K562 (cell line): ENCODE measurements around the gene APOM. TPM values are rescaled to one million over a fixed set of nuclear protein-coding genes. Genes with fewer than 3 reads are reported as not detected.

ENCODE experiments used
- BRD9 ChIP-seq: fragments of 450-650 bp; IDR thresholded peaks from 2 replicates; pipeline ENCODE4 v1.6.1; 2018; ENCODE audit warnings: low read depth; ENCODE audit not compliant: partially characterized antibody
- CREBBP ChIP-seq: IDR thresholded peaks from one replicate; pipeline ENCODE4 v1.6.1; 2012; ENCODE audit warnings: low read depth, mild to moderate bottlenecking, control low read depth, inconsistent platforms, low read length
- CSDE1 ChIP-seq, 2 experiments: fragments of 450-650 bp; IDR thresholded peaks; 2 replicates each; pipeline ENCODE4 v1.6.1; 2016; ENCODE audit warnings: mild to moderate bottlenecking in 1 of 2
- EGR1 ChIP-seq: fragments of 450-650 bp; conservative IDR thresholded peaks from 2 replicates; pipeline ENCODE4 v1.6.1; 2017; ENCODE audit warnings: mild to moderate bottlenecking
- MYNN ChIP-seq, 2 experiments: sonication (generic); formaldehyde crosslinking in 1 of 2; IDR thresholded peaks; 2 replicates each; pipeline versions ENCODE4 v1.5.0 to v1.6.1; 2016 to 2020; ENCODE audit warnings: antibody characterized with exemption in 1 of 2, missing genetic modification reagents in 1 of 2
- NR2F6 ChIP-seq: fragments of 450-650 bp; formaldehyde crosslinking; IDR thresholded peaks from 2 replicates; pipeline ENCODE4 v1.4.0; 2020; ENCODE audit warnings: mild to moderate bottlenecking
- PHTF2 ChIP-seq: fragments of 250-450 bp; sonication (Bioruptor Pico); IDR thresholded peaks from 2 replicates; pipeline ENCODE4 v1.5.0; 2021; ENCODE audit warnings: mild to moderate bottlenecking
- POLR2AphosphoS5 ChIP-seq: IDR thresholded peaks from 2 replicates; pipeline ENCODE4 v1.6.1; 2011; ENCODE audit warnings: mild to moderate bottlenecking, low read depth, low read length, moderate library complexity; ENCODE audit not compliant: control insufficient read depth, insufficient read depth
- RBBP5 ChIP-seq: fragments of 200-600 bp; sonication (generic); IDR thresholded peaks from 2 replicates; pipeline ENCODE4 v1.6.1; 2012; ENCODE audit warnings: borderline replicate concordance, mild to moderate bottlenecking, low read length, control low read depth, inconsistent platforms; ENCODE audit not compliant: insufficient read depth, poor library complexity, severe bottlenecking
- TCF7L2 ChIP-seq: fragments of 150-350 bp; IDR thresholded peaks from 2 replicates; pipeline ENCODE4 v1.6.1; 2016; ENCODE audit warnings: low read depth, mild to moderate bottlenecking, low read length, moderate library complexity
- ZNF124 ChIP-seq: sonication (generic); formaldehyde crosslinking; IDR thresholded peaks from 2 replicates; pipeline ENCODE4 v1.8.1; 2022; ENCODE audit warnings: missing genetic modification reagents
- ZNF41 ChIP-seq: fragments of 250-450 bp; sonication (Bioruptor Pico); conservative IDR thresholded peaks from 2 replicates; pipeline ENCODE4 v1.4.0; 2020; ENCODE audit warnings: mild to moderate bottlenecking
- polyA plus RNA-seq, 8 experiments: library from polyadenylated mRNA; depleted of rRNA in 4 of 8; stranded (reverse) in 5 of 8; unstranded in 3 of 8; fragments of >200 nt; fragmentation: Nextera tagmentation in 2 of 8; fragmentation: Illumina TruSeq in 1 of 8; extraction: Ambion mirVana in 2 of 8; extraction: Trizol in 1 of 8; gene quantifications; 2 replicates each; pipeline versions ENCODE4 v1.2.1 to v1.2.3, GENCODE V29; 2011 to 2014; ENCODE audit warnings: inconsistent platforms in 1 of 8, missing spikeins in 1 of 8
- total RNA-seq, 7 experiments: library from RNA; depleted of rRNA in 6 of 7; stranded (reverse); fragments of >200 nt in 6 of 7; fragmentation: Illumina TruSeq in 2 of 7; extraction: Trizol in 2 of 7; gene quantifications; 2 replicates each; pipeline versions ENCODE4 v1.2.1 to v1.2.3, GENCODE V29; 2011 to 2021; ENCODE audit warnings: low replicate concordance in 1 of 7
- TF ChIP-seq, protein P1 (sequence below): fragments of 250-450 bp; sonication (Bioruptor Pico); IDR thresholded peaks from 2 replicates; pipeline ENCODE4 v1.8.0; 2022; ENCODE audit warnings: inconsistent platforms
- TF ChIP-seq, protein P2 (sequence below): fragments of 250-450 bp; sonication (Bioruptor Pico); IDR thresholded peaks from 2 replicates; pipeline ENCODE4 v1.8.0; 2021; ENCODE audit warnings: moderate library complexity, mild to moderate bottlenecking, inconsistent platforms
- TF ChIP-seq, protein P3 (sequence below), 2 experiments: fragments of 450-650 bp; IDR thresholded peaks; 2 replicates each; pipeline ENCODE4 v1.6.1; 2016
- TF ChIP-seq, protein P4 (sequence below): fragments of 250-450 bp; sonication (Bioruptor Pico); IDR thresholded peaks from 2 replicates; pipeline ENCODE4 v1.5.0; 2021; ENCODE audit warnings: mild to moderate bottlenecking, moderate library complexity
- TF ChIP-seq, protein P5 (sequence below): fragments of 450-650 bp; formaldehyde crosslinking; IDR thresholded peaks from 2 replicates; pipeline ENCODE4 v1.4.0; 2022; ENCODE audit warnings: mild to moderate bottlenecking, moderate library complexity

Gene APOM
- total and polyA plus RNA-seq, 9 of the 15 experiments (the other 6 are each of a cell fraction or from before 2014, with no cell fraction given), result 5.7 to 24.3 (median 10.4) TPM

DNA sequence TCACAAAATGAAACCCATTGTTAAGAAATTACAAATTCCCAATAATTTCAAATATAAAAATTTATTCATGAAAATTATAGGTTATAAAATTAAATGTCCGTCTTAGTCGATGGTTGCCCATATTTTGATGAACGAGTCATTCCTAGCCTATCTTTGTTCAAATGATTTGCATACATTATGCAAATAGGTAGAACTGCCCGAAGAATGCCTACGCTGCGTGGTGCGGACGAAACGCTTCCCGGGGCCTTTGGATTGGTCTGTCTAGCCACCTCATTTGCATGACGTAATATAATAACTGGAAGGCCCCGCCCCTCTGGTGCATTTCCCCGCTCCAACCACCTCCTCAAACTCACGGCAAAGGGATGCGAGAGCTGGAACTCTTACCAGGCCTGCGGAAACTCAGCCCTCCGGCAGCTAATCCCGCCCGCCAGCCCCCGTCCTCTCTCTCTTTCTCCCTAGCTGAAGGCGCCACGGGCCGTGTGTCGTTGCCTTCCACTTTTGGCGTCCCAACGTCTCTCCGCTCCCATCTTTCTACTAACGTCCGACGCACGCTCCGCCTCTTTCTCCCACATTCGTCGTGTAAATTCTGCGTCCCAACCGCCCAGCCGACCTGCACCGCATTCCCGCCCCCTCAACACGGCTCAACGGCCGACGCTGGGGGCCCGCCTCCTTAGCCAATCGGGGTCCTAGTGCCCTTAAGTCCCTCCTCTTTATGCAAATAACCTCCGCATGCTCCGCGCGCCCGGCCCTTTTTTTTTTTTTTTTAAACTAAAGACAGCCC is 35.7 kb upstream of the APOM start (continued):
- TF ChIP-seq, protein P1, sequence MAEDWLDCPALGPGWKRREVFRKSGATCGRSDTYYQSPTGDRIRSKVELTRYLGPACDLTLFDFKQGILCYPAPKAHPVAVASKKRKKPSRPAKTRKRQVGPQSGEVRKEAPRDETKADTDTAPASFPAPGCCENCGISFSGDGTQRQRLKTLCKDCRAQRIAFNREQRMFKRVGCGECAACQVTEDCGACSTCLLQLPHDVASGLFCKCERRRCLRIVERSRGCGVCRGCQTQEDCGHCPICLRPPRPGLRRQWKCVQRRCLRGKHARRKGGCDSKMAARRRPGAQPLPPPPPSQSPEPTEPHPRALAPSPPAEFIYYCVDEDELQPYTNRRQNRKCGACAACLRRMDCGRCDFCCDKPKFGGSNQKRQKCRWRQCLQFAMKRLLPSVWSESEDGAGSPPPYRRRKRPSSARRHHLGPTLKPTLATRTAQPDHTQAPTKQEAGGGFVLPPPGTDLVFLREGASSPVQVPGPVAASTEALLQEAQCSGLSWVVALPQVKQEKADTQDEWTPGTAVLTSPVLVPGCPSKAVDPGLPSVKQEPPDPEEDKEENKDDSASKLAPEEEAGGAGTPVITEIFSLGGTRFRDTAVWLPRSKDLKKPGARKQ, result no peak
- TF ChIP-seq ZNF124 (CRISPR knock-in tag) (no peak), CREBBP (no peak), RBBP5 (no peak), MYNN (IDR thresholded peaks at IDR 0.05) (peak; percentile 11; the same call in 1 of the 2 replicates), MYNN (CRISPR knock-in tag; IDR thresholded peaks at IDR 0.05) (no peak), POLR2AphosphoS5 (peak; percentile 82), TCF7L2 (no peak), EGR1 (peak; percentile 98), ZNF41 (CRISPR knock-in tag) (0 out of 2 replicates have a peak, but pooled peaks have one; percentile 50), NR2F6 (CRISPR knock-in tag) (peak; percentile 91), CSDE1 (IDR thresholded peaks at IDR 0.05) (peak in 1 of 2 experiments; percentile 74; a peak in 2 of 4 replicates), PHTF2 (CRISPR knock-in tag) (no peak), BRD9 (peak; percentile 87)
- TF ChIP-seq, protein P2, sequence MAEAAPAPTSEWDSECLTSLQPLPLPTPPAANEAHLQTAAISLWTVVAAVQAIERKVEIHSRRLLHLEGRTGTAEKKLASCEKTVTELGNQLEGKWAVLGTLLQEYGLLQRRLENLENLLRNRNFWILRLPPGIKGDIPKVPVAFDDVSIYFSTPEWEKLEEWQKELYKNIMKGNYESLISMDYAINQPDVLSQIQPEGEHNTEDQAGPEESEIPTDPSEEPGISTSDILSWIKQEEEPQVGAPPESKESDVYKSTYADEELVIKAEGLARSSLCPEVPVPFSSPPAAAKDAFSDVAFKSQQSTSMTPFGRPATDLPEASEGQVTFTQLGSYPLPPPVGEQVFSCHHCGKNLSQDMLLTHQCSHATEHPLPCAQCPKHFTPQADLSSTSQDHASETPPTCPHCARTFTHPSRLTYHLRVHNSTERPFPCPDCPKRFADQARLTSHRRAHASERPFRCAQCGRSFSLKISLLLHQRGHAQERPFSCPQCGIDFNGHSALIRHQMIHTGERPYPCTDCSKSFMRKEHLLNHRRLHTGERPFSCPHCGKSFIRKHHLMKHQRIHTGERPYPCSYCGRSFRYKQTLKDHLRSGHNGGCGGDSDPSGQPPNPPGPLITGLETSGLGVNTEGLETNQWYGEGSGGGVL (CRISPR knock-in tag), result no peak
- TF ChIP-seq, protein P3, sequence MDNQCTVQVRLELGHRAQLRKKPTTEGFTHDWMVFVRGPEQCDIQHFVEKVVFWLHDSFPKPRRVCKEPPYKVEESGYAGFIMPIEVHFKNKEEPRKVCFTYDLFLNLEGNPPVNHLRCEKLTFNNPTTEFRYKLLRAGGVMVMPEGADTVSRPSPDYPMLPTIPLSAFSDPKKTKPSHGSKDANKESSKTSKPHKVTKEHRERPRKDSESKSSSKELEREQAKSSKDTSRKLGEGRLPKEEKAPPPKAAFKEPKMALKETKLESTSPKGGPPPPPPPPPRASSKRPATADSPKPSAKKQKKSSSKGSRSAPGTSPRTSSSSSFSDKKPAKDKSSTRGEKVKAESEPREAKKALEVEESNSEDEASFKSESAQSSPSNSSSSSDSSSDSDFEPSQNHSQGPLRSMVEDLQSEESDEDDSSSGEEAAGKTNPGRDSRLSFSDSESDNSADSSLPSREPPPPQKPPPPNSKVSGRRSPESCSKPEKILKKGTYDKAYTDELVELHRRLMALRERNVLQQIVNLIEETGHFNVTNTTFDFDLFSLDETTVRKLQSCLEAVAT (IDR thresholded peaks at IDR 0.05), result peak; percentile 87 to 92
- TF ChIP-seq, protein P4, sequence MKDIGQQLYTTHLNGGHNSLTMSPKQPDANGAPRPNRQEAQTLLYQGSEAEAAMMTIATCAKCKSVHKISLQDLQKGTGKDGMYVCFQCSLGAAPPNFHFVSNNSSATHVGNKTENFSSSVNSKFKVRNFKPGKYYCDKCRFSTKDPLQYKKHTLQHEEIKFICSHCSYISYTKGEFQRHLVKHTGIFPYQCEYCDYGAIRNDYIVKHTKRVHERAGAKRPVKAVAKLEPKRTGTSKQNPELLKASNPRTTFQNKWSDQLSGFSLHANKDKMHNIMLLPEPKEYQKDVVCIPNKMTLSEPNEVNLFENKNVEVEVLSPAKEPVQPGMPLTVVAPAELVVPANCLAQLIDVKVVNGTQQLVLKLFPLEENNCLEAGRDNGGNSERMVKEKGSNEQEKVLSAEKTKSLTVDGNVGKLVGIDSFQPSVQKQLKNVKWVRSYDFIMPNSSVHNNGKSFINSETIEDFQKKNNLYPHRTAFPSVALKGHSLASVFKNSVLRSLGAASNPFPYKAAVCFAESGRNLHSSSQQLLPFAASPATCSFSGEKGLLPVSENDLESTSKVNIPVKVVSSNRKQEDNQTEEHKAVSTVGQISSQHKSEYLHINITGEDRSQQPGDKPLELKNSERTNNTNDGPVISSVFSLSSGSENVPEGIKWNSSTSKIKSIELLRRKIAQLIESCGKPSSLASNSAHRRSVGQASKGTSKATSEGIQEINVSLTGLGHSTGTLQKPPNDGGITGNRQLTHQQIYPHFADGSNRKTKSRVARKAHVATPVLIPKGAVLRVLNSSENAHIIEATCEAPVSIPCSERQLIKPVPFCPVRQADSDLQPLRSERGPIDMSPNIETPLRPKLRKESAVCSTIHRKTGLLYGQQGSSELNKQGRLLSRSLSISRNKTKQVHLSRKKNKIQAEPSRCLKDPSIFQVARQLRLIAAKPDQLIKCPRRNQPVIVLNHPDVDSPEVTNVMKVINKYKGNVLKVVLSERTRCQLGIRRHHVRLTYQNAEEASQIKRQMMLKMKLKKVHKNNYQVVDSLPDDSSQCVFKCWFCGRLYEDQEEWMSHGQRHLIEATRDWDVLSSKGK (CRISPR knock-in tag), result no peak
- TF ChIP-seq, protein P5, sequence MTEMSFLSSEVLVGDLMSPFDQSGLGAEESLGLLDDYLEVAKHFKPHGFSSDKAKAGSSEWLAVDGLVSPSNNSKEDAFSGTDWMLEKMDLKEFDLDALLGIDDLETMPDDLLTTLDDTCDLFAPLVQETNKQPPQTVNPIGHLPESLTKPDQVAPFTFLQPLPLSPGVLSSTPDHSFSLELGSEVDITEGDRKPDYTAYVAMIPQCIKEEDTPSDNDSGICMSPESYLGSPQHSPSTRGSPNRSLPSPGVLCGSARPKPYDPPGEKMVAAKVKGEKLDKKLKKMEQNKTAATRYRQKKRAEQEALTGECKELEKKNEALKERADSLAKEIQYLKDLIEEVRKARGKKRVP (CRISPR knock-in tag), result peak; percentile 91
